Spleen (tissue), 11 donors: Measurements from ENCODE around the gene KDM4D. TPM values are rescaled to one million over a fixed set of nuclear protein-coding genes. Genes with fewer than 3 reads are reported as not detected.

Source experiments
- DNase-seq: peaks from one replicate; pipeline ENCODE4 v3.0.0-alpha.2; 2020
- H3K27ac ChIP-seq, 8 donors: fragments of 200-600 bp; sonication (generic) in 7 of 8; 1 replicate in 4 of 8; 2 replicates in 4 of 8; pipeline versions ENCODE4 v1.5.0 to v1.8.0; 2016 to 2021; ENCODE audit warnings: inconsistent platforms in 4 of 8, mild to moderate bottlenecking in 4 of 8, moderate library complexity in 1 of 8
- H3K27me3 ChIP-seq, 7 donors: fragments of 200-600 bp; sonication (generic) in 6 of 7; replicated peaks in 1 of 7; 1 replicate in 4 of 7; 2 replicates in 3 of 7; pipeline versions ENCODE4 v1.5.0 to v1.8.0; 2016 to 2021; ENCODE audit warnings: inconsistent platforms in 3 of 7, mild to moderate bottlenecking in 1 of 7
- H3K36me3 ChIP-seq, 6 donors: fragments of 200-600 bp; sonication (generic) in 5 of 6; 1 replicate in 4 of 6; 2 replicates in 2 of 6; pipeline versions ENCODE4 v1.5.0 to v1.8.0; 2016 to 2021; ENCODE audit warnings: inconsistent platforms in 2 of 6
- H3K4me1 ChIP-seq, 6 donors: fragments of 200-600 bp; sonication (generic) in 5 of 6; 1 replicate in 3 of 6; 2 replicates in 3 of 6; pipeline versions ENCODE4 v1.5.0 to v1.8.0; 2016 to 2021; ENCODE audit warnings: inconsistent platforms in 3 of 6
- H3K4me3 ChIP-seq, 8 donors: fragments of 200-600 bp; sonication (generic) in 7 of 8; 1 replicate in 4 of 8; 2 replicates in 4 of 8; pipeline versions ENCODE4 v1.5.0 to v1.8.0; 2016 to 2021; ENCODE audit warnings: inconsistent platforms in 4 of 8, mild to moderate bottlenecking in 4 of 8, moderate library complexity in 2 of 8
- H3K9me3 ChIP-seq, 8 donors: fragments of 200-600 bp; sonication (generic) in 7 of 8; 1 replicate in 4 of 8; 2 replicates in 4 of 8; pipeline versions ENCODE4 v1.5.0 to v1.8.0; 2016 to 2021; ENCODE audit warnings: inconsistent platforms in 4 of 8
- CTCF ChIP-seq, 11 experiments: fragments of 200-600 bp in 7 of 11; fragments of 450-650 bp in 4 of 11; sonication (generic) in 4 of 11; IDR thresholded peaks in 8 of 11; conservative IDR thresholded peaks in 3 of 11; 1 replicate in 7 of 11; 2 replicates in 4 of 11; pipeline versions ENCODE4 v1.4.0 to v1.8.0; 2016 to 2021; ENCODE audit warnings: antibody characterized with exemption in 11 of 11, inconsistent platforms in 4 of 11, mild to moderate bottlenecking in 1 of 11
- POLR2A ChIP-seq, 3 donors: fragments of 450-650 bp; IDR thresholded peaks; one replicate each; pipeline ENCODE4 v1.5.1; 2017; ENCODE audit warnings: antibody characterized with exemption in 3 of 3, mild to moderate bottlenecking in 1 of 3
- POLR2AphosphoS5 ChIP-seq, 3 donors: sonication (generic); formaldehyde crosslinking; IDR thresholded peaks; one replicate each; pipeline ENCODE4 v1.5.1; 2017; ENCODE audit warnings: antibody characterized with exemption in 3 of 3
- WGBS, 5 donors: extraction: QIAGEN DNeasy Blood & Tissue Kit in 3 of 5; methylation state at CpG; one replicate each; pipeline versions ENCODE4 v1.1.5 to v1.1.7; 2013 to 2018; 5-methylcytosine and 5-hydroxymethylcytosine counted together
- intact Hi-C: fragments of 100-400 bp; cut with DNase I; formaldehyde crosslinking; loops from one replicate; pipeline ENCODE4 v1.15.0; 2023; ENCODE audit warnings: low total_unique reads
- polyA plus RNA-seq, 3 donors: library from polyadenylated mRNA; stranded (reverse); fragments of 200-250 nt; gene quantifications; one replicate each; pipeline ENCODE4 v1.2.1, GENCODE V29; 2013
- total RNA-seq, 7 donors: library from RNA; depleted of rRNA in 3 of 7; stranded (reverse); fragments of >200 nt in 3 of 7; fragmentation: NEBNext Ultra II Directional in 4 of 7; extraction: Animal tissue kit (Norgen Biotek cat#: 25700) in 4 of 7; gene quantifications; one replicate each; pipeline versions ENCODE4 v1.1.0 to v1.2.1, GENCODE V29; 2016 to 2021
- donor health status: healthy with polysubstance abuse.
- donor health status: DM: no; HTN: no; CAD: no; lungs with moderate emphysema.
- donor health status: DM: no; HTN: no; CAD: no.
- donor health status: Bipolar disorder and iron deficiency.
- donor health status: healthy.
- donor health status: DM: no; HTN: no; CAD: no.
- donor health status: DM: yes; HTN: yes; CAD: no.

KDM4D gene
- total and polyA plus RNA-seq, 10 donors = 0.39 to 2.8 (median 1.0) TPM

GRCh38 chr11:94964934-94965333, 8.6 kb upstream of the KDM4D start:
- Histone ChIP-seq H3K27me3 (no peaks in the 10 kb centered on the region), H3K36me3 (peaks cover 10 to 100% (median 97%) of the 10 kb centered on the region in 6 donors), H3K4me3 (no peak overlapping the region), H3K27ac (no peak overlapping the region), H3K4me1 (peaks cover 0 to 15% (median 2%) of the 10 kb centered on the region in 6 donors), H3K9me3 (no peaks in the 10 kb centered on the region)
- intact Hi-C loops = no loop called here
- TF ChIP-seq CTCF (IDR thresholded peaks at IDR 0.05 in 8 of 11, conservative IDR thresholded peaks at IDR 0.05 in 3 of 11) (no peak), POLR2AphosphoS5 (IDR thresholded peaks at IDR 0.05) (no peak), POLR2A (IDR thresholded peaks at IDR 0.05) (no peak)
- no peak for DNase-seq
- 92 to 97% (median 93%) methylated on average over 4 of the region's 4 CpGs for WGBS, 5 donors

GRCh38 chr11:94968334-94968958, 5.1 kb upstream of the KDM4D start:
- Histone ChIP-seq H3K36me3 (peaks cover 12 to 86% (median 82%) of the 10 kb centered on the region in 6 donors), H3K9me3 (no peaks in the 10 kb centered on the region), H3K27me3 (no peaks in the 10 kb centered on the region), H3K4me3 (no peak overlapping the region), H3K27ac (no peak overlapping the region), H3K4me1 (peaks cover 10 to 39% (median 17%) of the 10 kb centered on the region in 6 donors)
- WGBS, 5 donors = 86 to 98% (median 89%) methylated on average over 1 of the region's 1 CpG
- TF ChIP-seq POLR2AphosphoS5 (IDR thresholded peaks at IDR 0.05) = no peak
- peak in 6 of 11 experiments; percentile 23 to 36 (median 26) for TF ChIP-seq CTCF (IDR thresholded peaks at IDR 0.05 in 8 of 11, conservative IDR thresholded peaks at IDR 0.05 in 3 of 11)
- no peak for DNase-seq
- intact Hi-C loops = no loop called here

GRCh38 chr11:94972700-94973098, 810 bp upstream of the KDM4D start:
- Histone ChIP-seq H3K4me1 (peaks cover 10 to 46% (median 21%) of the 10 kb centered on the region in 6 donors), H3K36me3 (peaks cover 6 to 46% (median 41%) of the 10 kb centered on the region in 6 donors), H3K27me3 (no peaks in the 10 kb centered on the region), H3K27ac (peak overlapping the region in 5 of 8 donors; percentile 85 to 88 (median 86)), H3K4me3 (peak overlapping the region; percentile 74 to 98 (median 88)), H3K9me3 (no peaks in the 10 kb centered on the region)
- intact Hi-C loops = loop anchor here (10.0 kb wide), 1 partner anchor 92 kb away; the partner anchor contains the start of gene SRSF8
- no peak for TF ChIP-seq CTCF (IDR thresholded peaks at IDR 0.05 in 8 of 11, conservative IDR thresholded peaks at IDR 0.05 in 3 of 11)
- DNase-seq = no peak
- 2 to 5% (median 3%) methylated on average over 5 of the region's 5 CpGs for WGBS, 5 donors

- Histone ChIP-seq H3K4me3 (peak overlapping the region in 7 of 8 donors; percentile 74 to 98 (median 86)), H3K36me3 (peaks cover 6 to 31% (median 26%) of the 10 kb centered on the region in 6 donors), H3K27ac (peak overlapping the region in 3 of 8 donors; percentile 86 to 87 (median 86)), H3K27me3 (no peaks in the 10 kb centered on the region), H3K9me3 (no peaks in the 10 kb centered on the region), H3K4me1 (peaks cover 10 to 32% (median 20%) of the 10 kb centered on the region in 6 donors)
- intact Hi-C loops = loop anchor here (10.0 kb wide), 1 partner anchor 91 kb away; the partner anchor contains the start of gene SRSF8
- no peak for TF ChIP-seq POLR2A (IDR thresholded peaks at IDR 0.05)
- TF ChIP-seq POLR2AphosphoS5 (IDR thresholded peaks at IDR 0.05) = no peak
- TF ChIP-seq CTCF (IDR thresholded peaks at IDR 0.05 in 8 of 11, conservative IDR thresholded peaks at IDR 0.05 in 3 of 11) = no peak
- DNase-seq = no peak
- WGBS, 5 donors = 51 to 63% (median 59%) methylated on average over 6 of the region's 6 CpGs
Measured at GRCh38 chr11:94974178-94974577, 669 bp downstream of the KDM4D start.
